A549 (cell line): Measurements from ENCODE around the gene IL17REL. TPM values are rescaled to one million over a fixed set of nuclear protein-coding genes. Genes with fewer than 3 reads are reported as not detected.

Experiments
- ATAC-seq, 2 experiments: fragments of 200-7000 bp in 1 of 2; fragments of >200 bp in 1 of 2; cut with Nextera tagmentation in 1 of 2; cut with Tn5 transposase in 1 of 2; 3 replicates each; pipeline versions ENCODE4 v1.8.0 to v1.9.1; 2018 to 2020; ENCODE audit warnings: mild to moderate bottlenecking in 1 of 2, moderate library complexity in 1 of 2
- CTCF ChIA-PET: fragments of 300-600 bp; sonication (Branson Sonifier 250); formaldehyde crosslinking; extraction: SDS; loops from one replicate; lab custom pipeline; 2021; ENCODE audit warnings: antibody characterized with exemption, inconsistent platforms; lab: Yijun Ruan, JAX
- POLR2A ChIA-PET: fragments of 350-600 bp; formaldehyde crosslinking; extraction: SDS; loops from one replicate; lab custom pipeline; 2021; ENCODE audit warnings: antibody characterized with exemption, inconsistent platforms; lab: Yijun Ruan, JAX
- DNase-seq, 2 experiments: peaks; one replicate each; pipeline versions ENCODE4 v3.0.0 to v3.0.0-alpha.2; 2011 to 2016; ENCODE audit warnings: low read depth in 1 of 2, low spot score in 1 of 2
- FAIRE-seq: peaks from 2 replicates; lab custom pipeline; 2011; peaks lifted over from hg19 to GRCh38; lab: Jason Lieb, UNC
- H3K27ac ChIP-seq, 2 experiments: fragments of >200 bp; sonication (Bioruptor Twin); formaldehyde crosslinking; 3 replicates each; pipeline ENCODE4 v1.5.1; 2016 to 2017
- H3K4me1 ChIP-seq: fragments of >200 bp; sonication (Bioruptor Twin); formaldehyde crosslinking; 3 replicates; pipeline ENCODE4 v1.6.1; 2016
- H3K4me2 ChIP-seq: fragments of >200 bp; sonication (Bioruptor Twin); formaldehyde crosslinking; 3 replicates; pipeline ENCODE4 v1.6.1; 2016
- H3K4me3 ChIP-seq: fragments of >200 bp; sonication (Bioruptor Twin); formaldehyde crosslinking; 3 replicates; pipeline ENCODE4 v1.5.1; 2016
- H3K9me3 ChIP-seq: fragments of >200 bp; sonication (Bioruptor Twin); formaldehyde crosslinking; 3 replicates; pipeline ENCODE4 v1.6.1; 2016
- CHD2 ChIP-seq: fragments of 150-350 bp; IDR thresholded peaks from 2 replicates; pipeline ENCODE4 v1.6.1; 2014; ENCODE audit warnings: low read length; ENCODE audit not compliant: partially characterized antibody
- CHD4 ChIP-seq: fragments of 200-600 bp; sonication (generic); IDR thresholded peaks from 2 replicates; pipeline ENCODE4 v1.6.1; 2016; ENCODE audit warnings: antibody characterized with exemption, mild to moderate bottlenecking, borderline replicate concordance
- ESRRA ChIP-seq: fragments of 150-350 bp; IDR thresholded peaks from 2 replicates; pipeline ENCODE4 v1.6.1; 2014; ENCODE audit warnings: mild to moderate bottlenecking, low read length, borderline replicate concordance
- FOSB ChIP-seq: fragments of 250-450 bp; sonication (Bioruptor Pico); IDR thresholded peaks from 2 replicates; pipeline ENCODE4 v1.5.0; 2020; ENCODE audit warnings: mild to moderate bottlenecking, moderate library complexity
- FOXS1 ChIP-seq: fragments of 250-450 bp; sonication (Bioruptor Pico); IDR thresholded peaks from 2 replicates; pipeline ENCODE4 v1.5.0; 2020; ENCODE audit warnings: mild to moderate bottlenecking, moderate library complexity
- HEYL ChIP-seq: fragments of 250-450 bp; sonication (Bioruptor Pico); IDR thresholded peaks from 2 replicates; pipeline ENCODE4 v1.8.0; 2021; ENCODE audit warnings: mild to moderate bottlenecking, moderate library complexity
- HOXA7 ChIP-seq: fragments of 250-450 bp; sonication (Bioruptor Pico); IDR thresholded peaks from 2 replicates; pipeline ENCODE4 v1.5.0; 2020; ENCODE audit warnings: mild to moderate bottlenecking, moderate library complexity
- HOXB13 ChIP-seq: fragments of 250-450 bp; sonication (Bioruptor Pico); IDR thresholded peaks from 2 replicates; pipeline ENCODE4 v1.5.0; 2020; ENCODE audit warnings: low read depth, mild to moderate bottlenecking, moderate library complexity
- JUN ChIP-seq, 2 experiments: fragments of >200 bp; sonication (Bioruptor Twin); formaldehyde crosslinking; IDR thresholded peaks; 2 replicates in 1 of 2; 3 replicates in 1 of 2; pipeline ENCODE4 v1.6.1; 2016 to 2017
- JUNB ChIP-seq: fragments of >200 bp; sonication (Bioruptor Twin); formaldehyde crosslinking; IDR thresholded peaks from 2 replicates; pipeline ENCODE4 v1.6.1; 2016
- KDM1A ChIP-seq: fragments of 200-600 bp; sonication (generic); IDR thresholded peaks from 2 replicates; pipeline ENCODE4 v1.6.1; 2016; ENCODE audit warnings: low read depth, mild to moderate bottlenecking
- NPAS2 ChIP-seq: fragments of 250-450 bp; sonication (Bioruptor Pico); IDR thresholded peaks from 2 replicates; pipeline ENCODE4 v1.8.0; 2022; ENCODE audit warnings: mild to moderate bottlenecking, moderate library complexity, borderline replicate concordance
- NR3C1 ChIP-seq: fragments of >200 bp; sonication (Bioruptor Twin); formaldehyde crosslinking; IDR thresholded peaks from 3 replicates; pipeline ENCODE4 v1.6.1; 2017
- PHF8 ChIP-seq: fragments of 200-600 bp; sonication (generic); IDR thresholded peaks from 2 replicates; pipeline ENCODE4 v1.6.1; 2016; ENCODE audit warnings: low read depth, mild to moderate bottlenecking, antibody characterized with exemption, moderate library complexity, borderline replicate concordance
- POLR2A ChIP-seq: IDR thresholded peaks from 2 replicates; pipeline ENCODE4 v1.6.1; 2012; ENCODE audit warnings: mild to moderate bottlenecking, low read length
- RCOR1 ChIP-seq: fragments of 150-350 bp; IDR thresholded peaks from 2 replicates; pipeline ENCODE4 v1.6.1; 2014; ENCODE audit warnings: antibody characterized with exemption, low read length, low read depth
- RFX5 ChIP-seq: fragments of 450-650 bp; IDR thresholded peaks from 2 replicates; pipeline ENCODE4 v1.7.1; 2014; ENCODE audit warnings: antibody characterized with exemption, mild to moderate bottlenecking, moderate library complexity
- SMC3 ChIP-seq: fragments of >200 bp; sonication (Bioruptor Twin); formaldehyde crosslinking; IDR thresholded peaks from 3 replicates; pipeline ENCODE4 v1.6.1; 2018; ENCODE audit warnings: inconsistent platforms
- TFCP2L1 ChIP-seq: fragments of 250-450 bp; sonication (Bioruptor Pico); IDR thresholded peaks from 2 replicates; pipeline ENCODE4 v1.5.0; 2021; ENCODE audit warnings: mild to moderate bottlenecking
- TP53 ChIP-seq: fragments of 250-450 bp; sonication (Bioruptor Pico); IDR thresholded peaks from 2 replicates; pipeline ENCODE4 v1.5.0; 2021; ENCODE audit warnings: mild to moderate bottlenecking, moderate library complexity
- ZC3H11A ChIP-seq: fragments of 450-650 bp; IDR thresholded peaks from 2 replicates; pipeline ENCODE4 v1.6.1; 2014; ENCODE audit warnings: antibody characterized with exemption, mild to moderate bottlenecking
- ZFP36 ChIP-seq: fragments of 450-650 bp; IDR thresholded peaks from 2 replicates; pipeline ENCODE4 v1.6.1; 2014; ENCODE audit warnings: borderline replicate concordance; ENCODE audit not compliant: partially characterized antibody
- whole genome bisulfite sequencing: methylation state at CpG from one replicate; pipeline ENCODE4 v1.1.6; 2017; ENCODE audit errors: missing lambda C conversion rate; 5-methylcytosine and 5-hydroxymethylcytosine counted together
- polyA plus RNA-seq, 4 experiments: library from polyadenylated mRNA; depleted of rRNA in 3 of 4; stranded (reverse); fragments of >200 nt; fragmentation: RNase III in 1 of 4; extraction: RNeasy Plus Mini Kit Qiagen cat#74134 plus additional on column Dnase treatment in 1 of 4; gene quantifications; 2 replicates in 3 of 4; 3 replicates in 1 of 4; pipeline ENCODE4 v1.2.3, GENCODE V29; 2011 to 2017
- TF ChIP-seq, protein P1 (sequence below): fragments of 450-650 bp; IDR thresholded peaks from 2 replicates; pipeline ENCODE4 v1.6.1; 2014; ENCODE audit warnings: antibody characterized with exemption
- TF ChIP-seq, protein P2 (sequence below): fragments of >200 bp; sonication (Bioruptor Twin); formaldehyde crosslinking; IDR thresholded peaks from 3 replicates; pipeline ENCODE4 v1.6.1; 2016
- TF ChIP-seq, protein P3 (sequence below): fragments of 150-350 bp; IDR thresholded peaks from 2 replicates; pipeline ENCODE4 v1.6.1; 2014; ENCODE audit warnings: low read depth, mild to moderate bottlenecking, low read length

The IL17REL gene
- polyA plus RNA-seq, 2 of the 4 experiments (the other 2 are of a cell fraction), result 0.06 TPM; not detected in 1

DNA sequence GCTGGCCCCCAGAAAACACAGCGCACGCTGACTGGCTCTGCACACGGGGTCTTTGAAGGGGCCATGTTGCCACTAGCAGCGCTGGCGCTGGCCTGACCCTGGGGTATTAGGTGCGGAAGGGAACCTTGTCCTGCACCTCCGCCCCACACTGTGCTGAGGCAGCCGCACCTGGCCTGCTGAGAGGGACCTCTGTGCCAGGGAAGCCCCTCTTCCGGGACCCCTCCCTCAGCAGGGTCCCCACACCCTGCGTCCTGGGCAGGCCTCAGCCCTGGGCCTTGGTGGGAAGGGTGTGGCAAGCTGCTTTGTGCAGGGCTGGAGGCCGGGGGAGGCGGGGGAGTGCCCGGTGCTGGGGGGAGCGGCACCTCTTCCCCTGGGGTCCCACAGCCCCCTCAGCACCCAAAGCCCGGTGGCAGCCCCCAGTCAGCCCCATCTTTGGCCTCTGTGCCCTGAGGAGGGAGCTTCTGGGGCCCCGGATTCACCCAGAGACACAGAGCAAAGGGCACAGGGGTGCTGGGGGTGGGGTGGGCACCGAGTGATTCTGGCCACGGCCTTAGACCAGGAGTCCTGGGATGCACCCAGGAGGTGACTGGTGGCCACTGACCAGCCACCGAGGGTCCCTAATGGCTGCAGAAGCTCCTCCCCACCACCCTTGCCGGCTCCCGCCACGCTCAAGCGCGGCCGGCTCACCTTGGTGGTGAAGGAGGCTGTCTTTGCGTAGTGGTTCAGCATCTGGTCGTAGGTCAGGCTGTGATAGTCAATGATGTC lies 34.1 kb upstream of the IL17REL start:
- H3K27ac ChIP-seq, result no peak overlapping the region
- H3K4me1 ChIP-seq, result no peaks in the 10 kb centered on the region
- POLR2A ChIA-PET, result no interaction called here
- FAIRE-seq (no peak), DNase-seq (no peak), ATAC-seq (no peak; a peak in 1 of 6 replicates)
- WGBS, result 68% methylated on average over 14 of the region's 27 CpGs
- no peak overlapping the region for H3K4me2 ChIP-seq
- CTCF ChIA-PET, result no interaction called here
- no peak overlapping the region for H3K4me3 ChIP-seq
- TF ChIP-seq POLR2A, result no peak
- TF ChIP-seq JUNB, result no peak
- TF ChIP-seq, protein P1, sequence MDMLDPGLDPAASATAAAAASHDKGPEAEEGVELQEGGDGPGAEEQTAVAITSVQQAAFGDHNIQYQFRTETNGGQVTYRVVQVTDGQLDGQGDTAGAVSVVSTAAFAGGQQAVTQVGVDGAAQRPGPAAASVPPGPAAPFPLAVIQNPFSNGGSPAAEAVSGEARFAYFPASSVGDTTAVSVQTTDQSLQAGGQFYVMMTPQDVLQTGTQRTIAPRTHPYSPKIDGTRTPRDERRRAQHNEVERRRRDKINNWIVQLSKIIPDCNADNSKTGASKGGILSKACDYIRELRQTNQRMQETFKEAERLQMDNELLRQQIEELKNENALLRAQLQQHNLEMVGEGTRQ, result no peak
- no peak for TF ChIP-seq SMC3
- TF ChIP-seq CHD4, result no peak
- no peak for TF ChIP-seq FOXS1
- no peak for TF ChIP-seq TFCP2L1 (CRISPR knock-in tag)
- TF ChIP-seq HOXA7 (CRISPR knock-in tag), result no peak
- TF ChIP-seq HEYL, result no peak
- TF ChIP-seq TP53 (CRISPR knock-in tag), result no peak
- no peak for TF ChIP-seq ZC3H11A
- TF ChIP-seq PHF8, result no peak
- TF ChIP-seq FOSB (CRISPR knock-in tag), result no peak
- TF ChIP-seq, all 56 proteins: peak for 0
- H3K9me3 ChIP-seq, result no peaks in the 10 kb centered on the region

- DNase-seq, result no peak
- TF ChIP-seq RFX5 (no peak), ZFP36 (no peak), HOXB13 (no peak), NPAS2 (no peak), ZC3H11A (no peak), CHD4 (no peak), JUN (IDR thresholded peaks at IDR 0.05) (no peak), ESRRA (no peak), KDM1A (no peak), CHD2 (no peak), NR3C1 (no peak), SMC3 (no peak), RCOR1 (no peak)
- TF ChIP-seq, protein P2, sequence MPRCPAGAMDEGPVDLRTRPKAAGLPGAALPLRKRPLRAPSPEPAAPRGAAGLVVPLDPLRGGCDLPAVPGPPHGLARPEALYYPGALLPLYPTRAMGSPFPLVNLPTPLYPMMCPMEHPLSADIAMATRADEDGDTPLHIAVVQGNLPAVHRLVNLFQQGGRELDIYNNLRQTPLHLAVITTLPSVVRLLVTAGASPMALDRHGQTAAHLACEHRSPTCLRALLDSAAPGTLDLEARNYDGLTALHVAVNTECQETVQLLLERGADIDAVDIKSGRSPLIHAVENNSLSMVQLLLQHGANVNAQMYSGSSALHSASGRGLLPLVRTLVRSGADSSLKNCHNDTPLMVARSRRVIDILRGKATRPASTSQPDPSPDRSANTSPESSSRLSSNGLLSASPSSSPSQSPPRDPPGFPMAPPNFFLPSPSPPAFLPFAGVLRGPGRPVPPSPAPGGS, result no peak
- TF ChIP-seq, protein P3, sequence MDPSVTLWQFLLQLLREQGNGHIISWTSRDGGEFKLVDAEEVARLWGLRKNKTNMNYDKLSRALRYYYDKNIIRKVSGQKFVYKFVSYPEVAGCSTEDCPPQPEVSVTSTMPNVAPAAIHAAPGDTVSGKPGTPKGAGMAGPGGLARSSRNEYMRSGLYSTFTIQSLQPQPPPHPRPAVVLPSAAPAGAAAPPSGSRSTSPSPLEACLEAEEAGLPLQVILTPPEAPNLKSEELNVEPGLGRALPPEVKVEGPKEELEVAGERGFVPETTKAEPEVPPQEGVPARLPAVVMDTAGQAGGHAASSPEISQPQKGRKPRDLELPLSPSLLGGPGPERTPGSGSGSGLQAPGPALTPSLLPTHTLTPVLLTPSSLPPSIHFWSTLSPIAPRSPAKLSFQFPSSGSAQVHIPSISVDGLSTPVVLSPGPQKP, result no peak
- no peak overlapping the region for H3K4me3 ChIP-seq
- H3K27ac ChIP-seq, result no peak overlapping the region
- no peak overlapping the region for H3K4me2 ChIP-seq
- peak; percentile 32 to 41; a peak in 2 of 6 replicates for ATAC-seq
- CTCF ChIA-PET, result no interaction called here
- no peaks in the 10 kb centered on the region for H3K9me3 ChIP-seq
- no peaks in the 10 kb centered on the region for H3K4me1 ChIP-seq
- no peak for FAIRE-seq
- POLR2A ChIA-PET, result no interaction called here
- 100% methylated on average over 2 of the region's 19 CpGs for WGBS
These were observed 33.5 kb upstream of the IL17REL start for GRCh38 chr22:50046019-50046415.
